GM11168 (cell line): ENCODE results near the gene TTLL3.
"Not testable (repeated sequence)": the region's sequence is repeated elsewhere in the genome, so short reads cannot be mapped to it uniquely, and the experiment has no call there.

Experiments
- in situ Hi-C: fragments of 300-500 bp; cut with MboI; formaldehyde crosslinking; loops from one replicate; pipeline ENCODE4 v1.12.0; 2022; ENCODE audit warnings: low sequenced_read_pairs; ENCODE audit not compliant: unreplicated experiment

The TTLL3 gene

DNA sequence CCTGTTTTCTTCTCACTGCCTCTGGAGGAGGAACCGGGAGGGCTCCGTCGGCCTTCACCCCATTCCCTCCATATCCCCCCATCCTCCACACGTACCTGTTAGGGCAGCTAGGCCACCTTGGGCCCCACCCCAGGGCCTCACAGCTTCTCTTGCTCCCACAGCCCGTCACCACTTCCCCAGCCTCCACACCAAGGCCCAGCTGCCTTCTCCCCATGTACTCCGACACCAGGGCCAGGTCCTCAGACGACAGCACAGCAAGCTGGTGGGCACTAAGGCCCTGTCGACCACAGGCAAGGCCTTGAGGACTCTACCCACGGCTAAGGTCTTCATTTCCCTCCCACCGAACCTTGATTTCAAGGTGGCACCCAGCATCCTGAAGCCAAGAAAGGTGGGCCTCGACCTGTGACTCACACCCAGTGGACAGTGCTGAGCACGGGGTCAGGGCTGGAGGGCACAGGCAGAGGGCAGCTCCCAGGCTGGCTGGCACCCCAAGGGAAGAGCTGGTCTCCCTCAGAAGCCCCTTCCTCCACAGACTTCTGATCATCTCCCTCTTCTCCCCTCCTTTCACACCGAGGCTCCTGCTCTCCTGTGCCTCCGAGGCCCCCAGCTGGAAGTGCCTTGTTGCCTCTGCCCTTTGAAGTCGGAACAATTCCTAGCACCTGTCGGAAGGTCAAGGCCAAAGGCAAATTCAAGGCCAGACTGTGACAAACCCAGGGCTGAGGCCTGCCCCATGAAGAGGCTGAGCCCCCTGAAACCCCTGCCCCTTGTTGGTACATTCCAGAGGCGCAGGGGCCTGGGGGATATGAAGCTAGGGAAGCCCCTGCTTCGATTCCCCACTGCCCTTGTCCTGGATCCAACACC is 24.7 kb downstream of the TTLL3 start:
- in situ Hi-C loops, result no loop called here

DNA sequence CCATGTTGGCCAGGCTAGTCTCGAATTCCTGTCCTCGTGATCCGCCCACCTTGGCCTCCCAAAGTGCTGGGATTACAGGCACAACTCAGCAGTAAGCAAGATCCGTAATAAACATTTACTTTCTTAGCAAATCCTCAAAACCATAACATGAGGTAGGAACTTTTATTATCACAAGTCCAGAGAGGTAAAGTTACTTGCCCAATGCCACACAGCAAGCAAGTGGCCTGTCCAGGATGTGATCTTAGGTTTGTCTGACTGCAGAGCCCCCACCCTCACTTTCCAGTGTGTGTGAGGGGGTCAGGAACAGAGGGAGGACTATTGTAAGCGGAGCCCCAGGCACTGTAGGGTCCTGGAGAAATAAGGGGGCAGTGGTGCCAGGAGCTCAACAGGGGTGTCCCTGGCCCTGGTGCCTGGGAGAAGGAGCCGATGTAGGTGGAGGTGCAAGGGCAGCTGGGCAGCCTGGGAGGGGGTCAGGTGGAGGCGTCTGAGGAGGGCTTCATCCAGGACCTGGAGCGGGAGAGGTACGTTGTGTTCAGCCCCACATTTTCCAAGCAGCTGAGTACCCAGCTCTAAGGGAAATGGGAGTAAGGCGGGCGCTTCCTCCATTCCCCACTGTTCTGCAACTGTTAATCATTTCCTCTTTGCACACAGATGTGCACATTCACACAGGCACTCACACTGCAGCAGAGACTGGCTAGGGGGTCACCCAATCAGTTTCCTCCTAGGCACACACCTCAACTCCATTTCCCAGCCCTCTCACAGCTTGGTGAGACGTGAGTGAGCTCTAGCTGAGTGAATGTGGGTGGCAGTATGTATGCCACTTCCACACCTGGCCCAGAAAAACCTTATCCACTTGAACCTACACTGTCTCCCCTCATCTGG is 27.9 kb downstream of the TTLL3 start:
- in situ Hi-C loops, result no loop called here

DNA sequence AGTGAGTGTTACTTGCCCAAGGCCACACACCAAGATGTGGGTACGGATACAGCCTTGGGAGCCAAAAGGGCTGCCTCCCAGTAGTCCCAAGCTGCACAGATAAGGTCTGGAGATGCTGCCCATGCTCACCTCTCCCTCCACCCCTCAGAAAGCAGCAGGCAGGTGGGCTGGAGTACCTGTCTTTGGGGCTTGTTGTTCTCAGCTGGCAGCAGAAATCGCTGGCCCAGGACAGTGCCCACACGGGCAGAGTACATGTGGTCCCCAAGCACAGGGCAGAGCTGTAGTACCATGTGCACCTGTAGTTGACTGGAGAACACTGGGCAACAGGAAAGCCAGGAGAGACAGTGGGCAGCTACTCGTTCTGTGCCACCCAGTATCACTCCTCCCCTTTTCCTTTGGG is 28.8 kb downstream of the TTLL3 start:
- in situ Hi-C loops, result no loop called here

DNA sequence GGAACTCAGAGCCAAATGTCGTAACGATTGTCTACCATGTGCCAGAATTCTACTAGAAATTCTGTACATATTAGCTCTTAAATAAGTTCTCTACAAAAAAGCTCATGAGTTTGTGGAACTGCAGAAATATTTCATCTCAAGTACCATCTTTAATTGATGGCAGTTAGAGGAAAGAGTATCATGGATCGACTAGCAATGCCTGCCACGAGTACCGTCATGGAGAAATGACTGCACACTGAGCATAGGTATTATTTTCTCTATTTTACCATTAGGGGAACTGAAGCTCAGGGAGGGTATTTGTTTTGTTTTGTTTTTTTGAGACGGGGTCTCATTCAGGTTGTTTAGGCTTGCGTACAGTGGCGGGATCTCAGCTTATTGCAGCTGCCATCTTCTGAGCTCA is 31.0 kb downstream of the TTLL3 start:
- in situ Hi-C loops, result no loop called here

DNA sequence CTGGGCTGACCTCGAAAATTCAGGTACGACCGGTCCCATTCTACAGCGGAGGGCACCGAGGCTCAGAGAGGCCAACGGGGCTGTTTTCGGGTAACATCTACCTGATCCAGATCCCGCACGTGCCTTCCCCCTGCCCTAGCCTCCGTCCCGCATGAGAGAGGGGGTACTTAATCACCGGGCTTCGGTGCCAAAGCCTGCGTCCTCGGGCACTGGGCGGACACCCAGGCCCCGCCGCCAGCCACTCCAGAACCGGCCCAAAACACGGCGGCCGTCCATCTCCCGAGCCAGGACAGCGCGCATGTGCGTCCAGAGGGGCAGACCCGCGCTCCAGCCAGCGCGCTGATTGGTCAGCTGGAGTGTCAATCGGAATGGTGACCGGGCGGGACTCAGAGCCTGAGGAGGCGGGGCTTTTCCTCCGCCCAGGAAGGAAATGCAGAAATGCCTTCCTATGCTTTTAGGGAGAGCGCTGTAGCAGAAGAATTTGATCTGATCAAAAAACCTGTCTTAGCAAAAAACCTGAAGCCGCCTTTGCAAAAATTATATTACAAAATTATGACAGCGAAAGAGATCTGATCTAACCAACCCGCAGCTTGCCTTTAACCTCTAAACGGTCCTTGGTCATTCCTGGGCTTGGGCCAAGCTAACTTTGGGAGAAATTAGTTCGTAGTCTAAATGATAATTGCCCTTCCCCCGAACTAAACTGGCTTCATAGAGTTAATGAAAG is 33.8 kb downstream of the TTLL3 start, which contains the start of gene RPUSD3:
RPUSD3 (minus strand) TSS at position 294 of the 724 bp plus-strand sequence; CDS start at position 276, 18 bp downstream.
- in situ Hi-C loops, result no loop called here

DNA sequence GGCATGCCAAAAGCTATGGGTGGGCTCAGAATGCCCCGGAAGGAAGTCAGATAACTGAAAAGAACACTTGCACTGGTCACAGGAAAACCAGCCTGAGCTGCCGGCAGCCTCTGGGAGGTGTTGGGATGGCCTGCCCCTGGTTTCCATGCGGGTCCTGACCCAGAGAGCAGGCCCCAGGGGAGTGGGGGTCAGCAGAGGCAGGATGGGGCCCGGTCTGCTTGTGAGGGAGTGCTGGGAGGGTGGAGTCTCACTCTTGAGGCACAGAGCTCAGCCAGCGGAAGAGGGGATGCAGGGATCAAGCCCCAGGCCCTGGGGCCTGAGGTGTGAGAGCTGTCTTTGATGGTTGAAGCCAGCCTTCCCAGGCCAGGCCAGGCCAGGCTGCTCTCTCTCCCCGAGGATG is 36.2 kb downstream of the TTLL3 start:
- in situ Hi-C loops, result no loop called here

DNA sequence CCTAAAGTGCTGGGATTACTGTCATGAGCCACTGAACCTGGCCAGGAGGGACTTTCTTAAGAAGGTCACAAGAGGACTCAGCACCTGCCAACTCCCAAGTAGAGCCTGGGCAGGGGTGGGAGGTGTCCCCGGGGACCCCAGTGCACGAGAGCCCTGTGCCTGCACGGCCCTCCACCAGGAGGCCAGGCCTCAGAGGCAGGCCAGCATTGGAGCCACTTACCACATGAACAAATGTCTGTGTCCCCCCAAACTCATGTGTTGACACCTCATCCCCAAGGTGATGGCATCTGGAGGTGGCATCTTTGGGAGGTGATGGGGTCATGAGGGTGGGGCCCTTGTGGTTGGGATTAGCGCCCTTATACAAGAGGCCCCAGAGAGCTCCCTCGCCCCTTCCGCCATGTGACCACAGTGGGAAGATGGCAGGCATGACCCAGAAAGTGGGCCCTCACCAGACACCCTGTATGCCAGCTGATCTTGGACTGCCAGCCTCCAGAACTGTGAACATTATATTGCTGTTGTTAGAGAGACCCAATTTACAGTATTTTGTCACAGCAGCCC is 36.9 kb downstream of the TTLL3 start:
- in situ Hi-C loops, result no loop called here

DNA sequence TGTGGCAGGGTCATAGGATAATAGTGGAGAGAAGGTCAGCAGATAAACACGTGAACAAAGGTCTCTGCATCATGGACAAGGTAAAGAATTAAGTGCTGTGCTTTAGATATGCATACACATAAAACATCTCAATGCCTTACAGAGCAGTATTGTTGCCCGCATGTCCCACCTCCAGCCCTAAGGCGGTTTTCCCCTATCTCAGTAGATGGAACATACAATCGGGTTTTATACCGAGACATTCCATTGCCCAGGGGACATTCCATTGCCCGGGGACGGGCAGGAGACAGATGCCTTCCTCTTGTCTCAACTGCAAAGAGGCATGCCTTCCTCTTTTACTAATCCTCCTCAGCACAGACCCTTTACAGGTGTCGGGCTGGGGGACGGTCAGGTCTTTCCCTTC is 37.8 kb downstream of the TTLL3 start:
- in situ Hi-C loops, result not testable (repeated sequence)

DNA sequence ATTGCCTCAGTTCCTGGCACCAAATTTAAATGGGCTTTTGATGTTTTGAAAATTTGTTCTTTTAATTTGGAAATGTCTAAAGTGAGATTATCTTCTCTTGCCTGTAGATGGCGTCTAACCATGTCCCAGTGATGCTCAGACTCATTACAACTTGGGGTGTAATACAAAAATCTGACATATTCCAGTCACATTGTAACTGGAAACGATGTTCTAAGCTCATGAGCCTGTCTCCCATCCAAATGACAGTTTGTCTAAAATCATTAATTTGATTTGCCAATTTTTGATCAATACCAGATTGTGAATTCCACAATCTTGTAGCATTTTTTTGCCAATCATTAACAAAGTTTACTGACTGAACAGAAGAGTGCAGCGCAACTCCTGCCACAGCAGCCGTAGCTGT is 38.8 kb downstream of the TTLL3 start:
- in situ Hi-C loops, result not testable (repeated sequence)

DNA sequence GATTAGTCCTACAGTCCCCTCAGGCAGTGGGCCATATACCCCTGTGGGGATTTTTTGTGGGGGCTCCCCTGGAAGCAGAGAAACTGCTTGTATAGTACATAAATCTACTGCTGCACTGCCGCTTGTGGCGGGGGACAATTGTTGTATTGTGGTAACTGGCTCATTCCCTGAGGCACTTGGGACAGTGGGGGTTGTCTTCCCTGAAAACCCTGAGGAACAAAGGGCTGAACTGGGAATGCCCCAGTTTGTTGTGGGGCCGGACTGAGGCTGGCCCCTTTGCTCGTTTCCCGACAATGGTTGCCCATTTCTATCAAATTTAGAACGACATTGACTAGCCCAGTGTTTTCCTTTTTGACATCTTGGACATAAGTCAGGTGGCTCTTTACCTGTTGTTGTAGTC is 41.3 kb downstream of the TTLL3 start:
- in situ Hi-C loops, result not testable (repeated sequence)

DNA sequence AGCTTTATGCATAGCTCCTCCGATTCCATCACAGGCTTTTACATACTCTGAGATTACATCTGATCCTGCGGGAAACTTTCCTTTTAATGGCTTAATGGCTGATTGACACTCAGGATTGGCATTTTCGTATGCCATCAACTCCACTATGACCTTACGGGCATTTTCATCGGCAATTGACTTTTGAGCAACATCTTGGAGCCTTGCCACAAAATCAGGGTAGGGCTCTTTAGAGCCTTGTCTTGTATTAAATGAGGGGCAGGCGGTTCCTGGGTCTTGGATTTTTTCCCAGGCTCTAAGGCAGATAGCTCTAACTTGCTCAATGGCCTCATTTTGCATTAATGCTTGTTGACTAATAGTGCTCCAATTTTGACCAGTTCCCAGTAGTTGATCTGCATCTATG is 41.9 kb downstream of the TTLL3 start:
- in situ Hi-C loops, result not testable (repeated sequence)

DNA sequence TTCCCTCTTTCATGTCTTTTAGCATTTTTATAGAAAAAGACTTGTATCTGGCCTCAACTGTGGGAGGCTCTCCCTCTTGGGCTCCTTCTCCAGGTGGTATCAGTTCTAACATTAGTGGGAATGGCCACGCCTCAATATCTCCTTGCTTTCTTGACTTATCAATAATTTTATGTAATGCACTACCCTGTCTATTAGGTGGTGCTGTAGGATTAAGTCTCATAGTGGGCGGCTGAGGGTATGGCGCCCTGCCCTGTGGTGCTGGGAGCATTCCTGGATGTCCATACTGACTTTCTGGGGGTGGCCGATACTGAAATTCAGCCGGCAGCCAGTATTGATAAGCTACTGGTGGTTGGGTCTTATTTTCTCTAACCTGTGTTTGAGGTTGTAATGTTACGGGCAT is 42.5 kb downstream of the TTLL3 start:
- in situ Hi-C loops, result no loop called here

DNA sequence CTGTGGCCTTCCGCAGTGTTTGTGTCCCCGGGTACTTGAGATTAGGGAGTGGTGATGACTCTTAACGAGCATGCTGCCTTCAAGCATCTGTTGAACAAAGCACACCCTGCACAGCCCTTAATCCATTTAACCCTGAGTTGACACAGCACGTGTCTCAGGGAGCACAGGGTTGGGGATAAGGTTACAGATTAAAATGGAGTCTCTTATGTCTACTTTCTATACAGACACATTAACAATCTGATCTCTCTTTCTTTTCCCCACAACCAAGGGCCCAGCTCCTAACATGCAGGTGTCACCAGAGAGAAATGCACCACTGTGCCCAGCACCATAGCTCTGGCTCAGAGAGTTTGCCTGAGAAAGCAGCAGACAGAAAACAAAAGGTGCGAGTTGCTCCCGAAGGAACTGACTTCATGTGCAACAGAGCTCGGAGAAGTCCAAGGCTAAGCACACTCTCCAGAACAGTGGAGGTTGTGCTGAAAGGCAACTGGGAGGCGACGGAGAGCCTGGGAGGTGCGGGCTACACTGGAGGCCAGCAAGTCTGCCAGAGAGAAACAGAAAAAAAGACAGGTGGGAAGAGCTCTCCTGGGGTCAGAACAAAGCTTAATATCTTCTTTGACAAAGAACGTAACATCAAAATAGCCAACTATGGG is 44.4 kb downstream of the TTLL3 start:
- in situ Hi-C loops, result not testable (repeated sequence)

DNA sequence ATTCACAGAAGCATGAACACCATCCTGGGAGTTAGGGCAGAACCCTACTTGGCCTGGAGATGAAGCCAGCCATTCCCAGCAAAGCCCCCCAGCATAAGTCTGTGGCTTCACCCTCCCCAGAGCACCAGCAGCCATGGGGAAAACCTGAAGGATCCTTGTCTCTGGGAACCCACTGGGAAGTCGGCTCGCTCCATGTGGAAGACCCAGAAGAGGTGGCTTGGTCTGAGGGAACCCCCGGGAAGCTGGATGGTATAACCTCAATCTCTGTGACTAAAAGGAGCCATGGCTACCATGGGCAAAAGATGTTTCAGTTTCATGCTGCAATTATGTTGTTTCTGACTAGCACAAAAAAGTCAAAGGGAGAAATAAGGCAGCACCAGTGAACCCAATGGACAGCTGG is 45.5 kb downstream of the TTLL3 start:
- in situ Hi-C loops, result no loop called here

DNA sequence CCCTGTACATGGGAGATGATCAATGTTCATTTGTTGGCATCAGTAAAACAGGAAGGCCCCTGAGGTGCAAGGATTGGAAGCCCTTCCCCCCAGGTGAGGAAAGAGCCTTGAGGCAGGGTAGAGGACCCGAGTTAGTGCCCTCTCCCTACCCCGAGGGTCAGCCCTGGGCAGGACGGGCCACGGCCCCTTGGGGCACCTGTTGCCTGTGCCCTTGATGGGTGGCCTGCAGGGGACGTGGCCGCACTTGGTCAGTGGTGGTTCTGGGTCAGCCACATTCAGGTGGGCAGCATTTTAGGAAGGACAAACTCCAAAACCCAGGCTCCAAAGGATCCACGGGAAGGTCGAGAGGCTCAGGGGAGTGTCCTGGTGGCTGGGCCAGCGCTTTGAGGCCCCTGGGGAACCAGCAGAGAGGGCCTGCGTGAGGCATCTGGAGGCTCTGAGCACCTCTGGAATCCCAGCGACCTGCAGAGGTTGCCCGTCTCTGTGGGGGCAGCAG is 49.5 kb downstream of the TTLL3 start:
- in situ Hi-C loops, result no loop called here

DNA sequence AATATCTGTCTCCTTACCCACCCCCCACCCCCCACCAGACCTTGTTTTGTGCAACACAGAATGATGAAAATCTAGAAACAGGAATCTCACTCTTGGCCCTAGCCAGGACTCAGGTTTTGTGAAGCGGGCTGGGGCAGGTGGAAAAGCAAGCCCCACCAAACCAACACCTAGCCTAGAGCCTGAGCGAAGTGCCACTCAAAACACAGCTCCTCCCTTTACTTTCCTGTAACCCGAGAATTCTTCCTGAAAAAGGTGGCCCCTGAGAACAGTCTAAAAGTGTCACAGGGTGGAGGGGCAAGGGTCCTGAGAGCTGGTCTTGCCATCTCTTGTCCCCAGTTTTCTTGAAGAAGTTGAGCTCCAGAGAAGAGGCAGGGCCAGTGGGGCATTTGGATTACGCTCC is 51.1 kb downstream of the TTLL3 start:
- in situ Hi-C loops, result no loop called here

DNA sequence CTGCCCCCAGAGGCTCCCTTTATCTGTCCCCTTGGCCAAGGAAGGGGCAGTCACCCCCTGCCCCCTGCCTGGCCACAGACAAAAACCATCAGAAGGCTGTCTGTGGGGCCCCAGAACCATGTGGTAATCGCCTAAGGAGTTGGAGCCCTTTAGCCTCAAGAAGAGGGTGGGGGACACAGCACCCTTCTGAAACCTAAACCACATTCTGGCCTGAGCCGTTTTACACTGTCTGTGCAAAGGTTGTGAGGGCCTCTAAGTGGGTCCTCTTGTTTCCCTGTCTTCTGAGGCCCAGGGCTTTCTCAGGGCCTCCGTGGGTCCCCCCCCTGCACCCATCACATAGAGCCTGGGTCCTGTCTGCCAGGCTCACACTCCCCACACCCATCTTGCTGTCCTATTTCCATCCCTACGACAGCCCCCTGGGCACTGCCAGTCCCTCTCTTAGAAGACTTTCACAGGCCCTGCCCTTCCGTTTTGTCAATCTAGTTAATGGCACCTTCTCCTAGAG is 51.6 kb downstream of the TTLL3 start:
- in situ Hi-C loops, result no loop called here

DNA sequence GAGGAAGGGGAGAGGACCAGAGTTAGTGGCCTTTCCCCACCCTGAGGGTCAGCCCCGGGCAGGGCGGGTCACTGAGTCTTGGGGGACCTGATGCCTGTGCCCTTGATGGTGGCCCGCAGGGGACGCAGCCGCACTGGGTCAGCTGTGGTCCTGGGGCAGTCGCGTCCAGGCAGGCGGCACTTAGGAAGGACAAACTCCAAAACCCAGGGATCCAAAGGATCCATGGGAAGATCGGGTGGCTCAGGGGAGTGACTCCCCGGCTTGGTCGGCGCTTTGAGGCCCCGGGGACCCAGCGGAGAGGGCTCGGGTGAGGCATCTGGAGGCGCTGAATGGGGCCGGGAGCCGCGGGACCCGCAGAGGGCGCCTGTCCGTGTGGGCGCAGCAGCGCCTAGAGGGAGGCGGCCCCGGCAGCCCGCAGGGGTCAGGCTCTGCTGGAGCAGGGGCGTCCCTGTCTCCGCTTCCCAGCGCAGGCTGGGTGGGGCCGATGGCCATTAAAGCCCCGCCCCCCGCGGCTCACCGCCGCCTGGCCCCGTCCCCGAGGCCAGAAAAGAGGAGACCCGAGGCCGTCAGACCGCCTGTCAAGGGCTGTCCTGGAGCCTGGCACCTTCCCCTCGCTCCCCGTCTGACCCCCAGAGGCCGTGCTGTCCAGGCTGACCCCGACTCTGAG is 52.5 kb downstream of the TTLL3 start:
- in situ Hi-C loops, result no loop called here
